Occipital lobe (tissue), 2 donors: ENCODE data around the gene PRSS48. TPM values are rescaled to one million over a fixed set of nuclear protein-coding genes. Genes with fewer than 3 reads are reported as not detected.
"Not testable (repeated sequence)": the region's sequence is repeated elsewhere in the genome, so short reads cannot be mapped to it uniquely, and the experiment has no call there.

ENCODE experiments used
- DNase-seq: peaks from one replicate; lab custom pipeline; 2025; lab: John Stamatoyannopoulos, UW
- total RNA-seq: library from RNA; depleted of rRNA; stranded (reverse); fragments of >200 nt; gene quantifications from one replicate; pipeline ENCODE4 v1.2.3, GENCODE V29; 2014

PRSS48 gene, protein sequence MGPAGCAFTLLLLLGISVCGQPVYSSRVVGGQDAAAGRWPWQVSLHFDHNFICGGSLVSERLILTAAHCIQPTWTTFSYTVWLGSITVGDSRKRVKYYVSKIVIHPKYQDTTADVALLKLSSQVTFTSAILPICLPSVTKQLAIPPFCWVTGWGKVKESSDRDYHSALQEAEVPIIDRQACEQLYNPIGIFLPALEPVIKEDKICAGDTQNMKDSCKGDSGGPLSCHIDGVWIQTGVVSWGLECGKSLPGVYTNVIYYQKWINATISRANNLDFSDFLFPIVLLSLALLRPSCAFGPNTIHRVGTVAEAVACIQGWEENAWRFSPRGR
- not detected for total RNA-seq

DNA sequence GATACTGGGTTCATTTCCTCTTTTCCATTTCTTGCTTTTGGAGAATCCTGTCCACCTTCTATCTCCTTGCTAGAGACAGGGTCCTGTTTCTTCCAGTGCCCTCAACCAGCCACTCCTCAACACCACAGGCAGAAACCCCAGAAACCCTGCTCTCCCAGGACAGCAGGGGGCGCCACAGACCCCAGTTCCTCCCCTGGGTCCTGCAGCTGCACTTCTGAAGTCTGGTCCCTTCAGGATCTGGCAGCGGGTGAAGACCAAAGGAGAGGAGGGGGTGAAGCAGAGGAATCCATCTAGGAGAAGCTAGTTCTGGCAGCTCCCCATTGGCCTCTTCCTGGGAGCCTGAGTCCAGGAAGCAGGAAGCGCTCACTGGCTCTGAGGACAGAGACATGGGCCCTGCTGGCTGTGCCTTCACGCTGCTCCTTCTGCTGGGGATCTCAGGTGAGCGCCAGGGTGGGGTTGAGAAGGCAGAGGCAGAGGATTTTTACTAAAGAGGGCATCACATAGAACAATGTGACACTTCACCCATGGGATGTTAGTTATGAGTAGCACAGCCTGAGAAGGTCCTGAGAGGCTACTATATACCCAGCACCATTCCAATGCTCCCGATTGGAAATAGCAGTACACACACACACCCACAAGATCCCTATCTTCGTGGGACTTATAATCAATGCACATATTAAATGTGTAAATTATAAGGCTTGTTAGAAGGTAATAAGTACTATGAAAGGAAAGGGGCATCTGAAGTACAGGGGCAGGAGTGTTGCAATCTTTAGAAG is at the start of gene PRSS48:
Gene PRSS48 (plus strand): TSS at position 375 of the 776 bp plus-strand sequence. CDS start 12 bp downstream, at position 387.
- peak; percentile 31 for DNase-seq

DNA sequence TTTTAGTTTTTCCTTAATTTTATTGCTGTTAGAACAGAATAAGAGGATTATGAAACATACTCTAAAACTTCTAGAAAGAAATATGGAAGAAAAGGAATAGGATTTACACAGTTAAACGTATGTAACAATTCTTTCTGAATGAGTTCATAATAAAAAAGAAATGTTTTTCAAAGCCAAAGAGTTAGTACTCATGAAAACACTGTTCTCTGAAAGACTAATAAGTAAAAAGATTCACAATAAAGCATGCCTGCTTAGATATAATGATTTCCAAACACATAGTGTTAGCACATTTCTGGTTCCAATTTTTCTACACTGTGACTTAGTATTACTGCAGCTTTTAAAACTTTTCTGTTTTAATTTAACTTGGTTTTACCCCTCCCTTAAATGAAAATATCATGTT is 49.8 kb upstream of the PRSS48 start:
- DNase-seq, result no peak

GRCh38 chr4:151227731-151228130 is 49.2 kb upstream of the PRSS48 start:
- no peak for DNase-seq

GRCh38 chr4:151228189-151229119 is 48.5 kb upstream of the PRSS48 start:
- DNase-seq, result no peak

DNA sequence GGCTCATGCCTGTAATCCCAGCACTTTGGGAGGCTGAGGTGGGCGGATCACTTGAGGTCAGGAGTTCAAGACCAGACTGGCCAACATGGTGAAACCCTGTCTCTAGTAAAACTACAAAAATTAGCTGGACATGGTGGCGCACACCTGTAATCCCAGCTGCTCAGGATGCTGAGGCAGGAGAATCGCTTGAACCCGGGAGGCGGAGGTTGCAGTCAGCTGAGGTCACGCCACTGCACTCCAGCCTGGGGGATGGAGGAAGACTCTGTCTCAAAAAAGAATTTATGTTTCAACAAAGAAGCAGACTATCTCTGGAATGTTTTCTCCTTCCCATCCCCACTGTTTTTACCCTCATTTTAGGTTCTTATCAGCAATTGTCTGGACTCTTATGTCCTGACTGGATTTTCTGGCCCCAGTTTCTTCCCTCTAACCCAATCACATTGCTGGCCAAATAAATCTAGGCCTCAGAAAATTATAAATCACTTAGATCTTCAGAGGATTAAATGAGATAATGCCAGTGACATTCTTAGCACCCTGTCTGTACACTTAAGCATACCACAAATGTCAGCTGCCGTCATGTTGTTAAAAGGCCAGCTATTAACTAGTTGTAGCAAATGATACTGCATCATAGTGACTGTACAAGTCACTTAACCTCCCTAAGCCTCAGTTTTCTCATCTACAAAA is 44.9 kb upstream of the PRSS48 start:
- no peak for DNase-seq

DNA sequence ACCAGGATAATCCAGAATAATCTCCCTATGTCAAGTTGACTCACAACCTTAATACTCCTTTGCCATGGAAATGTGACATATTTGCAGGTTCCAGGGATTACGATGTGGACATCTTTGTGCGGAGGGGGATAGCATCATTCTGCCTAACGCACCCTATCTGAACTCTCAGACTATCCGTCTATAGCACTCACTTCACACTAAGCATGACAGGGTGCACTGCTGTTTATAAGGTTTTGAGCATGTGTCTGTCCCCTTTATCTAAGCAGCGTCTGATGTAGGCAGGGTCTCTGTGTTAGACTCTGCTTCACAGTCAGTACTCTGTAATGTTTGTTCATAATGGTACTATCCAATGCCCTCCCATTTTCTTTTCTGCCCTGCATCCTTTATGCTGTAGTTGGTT is 43.4 kb upstream of the PRSS48 start:
- no peak for DNase-seq

DNA sequence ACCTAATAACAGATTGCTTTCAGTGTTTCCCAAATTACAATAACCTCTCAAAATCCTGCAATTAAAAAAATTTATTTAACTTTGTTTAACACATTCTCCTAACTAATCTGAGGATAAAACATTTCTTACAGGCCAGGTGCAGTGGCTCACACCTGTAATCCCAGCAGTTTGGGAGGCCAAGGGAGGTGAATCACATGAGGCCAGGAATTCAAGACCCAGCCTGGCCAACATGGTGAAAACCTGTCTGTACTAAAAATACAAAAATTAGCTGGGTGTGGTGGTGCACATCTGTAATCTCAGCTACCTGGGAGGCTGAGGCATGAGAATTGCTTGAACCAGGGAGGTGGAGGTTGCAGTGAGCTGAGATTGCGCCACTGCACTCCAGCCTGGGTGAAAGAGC is 41.6 kb upstream of the PRSS48 start:
- DNase-seq, result not testable (repeated sequence)

DNA sequence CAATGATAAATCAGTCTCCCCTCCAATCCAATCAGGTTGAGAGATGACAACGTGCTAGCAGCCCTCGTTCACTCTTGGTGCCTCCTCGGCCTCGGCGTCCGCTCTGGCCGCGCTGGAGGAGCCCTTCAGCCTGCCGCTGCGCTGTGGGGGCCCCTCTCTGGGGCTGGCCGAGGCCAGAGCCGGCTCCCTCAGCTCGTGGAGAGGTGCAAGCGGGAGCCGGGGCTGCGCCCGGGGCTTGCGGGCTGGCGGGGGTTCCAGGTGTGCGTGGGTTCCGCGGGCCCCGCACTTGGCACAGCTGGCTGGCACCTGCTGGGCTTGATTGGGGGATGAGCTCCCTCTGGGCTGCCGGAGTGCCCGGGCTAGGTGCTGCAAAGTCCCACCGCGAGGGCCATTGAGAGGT is 40.9 kb upstream of the PRSS48 start:
- DNase-seq, result no peak

- DNase-seq, result no peak
Observed at GRCh38 chr4:151238477-151238876, 38.5 kb upstream of the PRSS48 start.

- DNase-seq, result no peak
Observed at GRCh38 chr4:151239608-151240007, 37.4 kb upstream of the PRSS48 start.

DNA sequence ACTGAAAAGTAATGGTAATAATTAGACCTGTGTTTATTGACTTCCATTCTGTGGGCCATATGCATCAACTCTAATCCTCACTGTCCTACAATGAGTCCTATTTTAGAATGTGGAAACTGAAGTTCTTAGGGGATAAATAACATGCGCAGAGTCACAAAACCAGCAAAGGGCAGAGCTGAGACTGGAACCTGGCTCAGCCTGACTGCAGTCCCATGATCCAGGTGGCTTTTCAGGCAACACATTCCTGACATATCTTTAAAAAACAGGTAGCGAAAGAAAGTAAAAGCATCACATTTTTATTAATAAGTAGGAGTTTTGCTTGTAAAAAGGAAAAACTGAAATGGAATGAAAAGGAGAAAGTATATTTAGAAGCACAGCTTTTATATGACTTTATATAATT is 34.7 kb upstream of the PRSS48 start:
- no peak for DNase-seq

DNA sequence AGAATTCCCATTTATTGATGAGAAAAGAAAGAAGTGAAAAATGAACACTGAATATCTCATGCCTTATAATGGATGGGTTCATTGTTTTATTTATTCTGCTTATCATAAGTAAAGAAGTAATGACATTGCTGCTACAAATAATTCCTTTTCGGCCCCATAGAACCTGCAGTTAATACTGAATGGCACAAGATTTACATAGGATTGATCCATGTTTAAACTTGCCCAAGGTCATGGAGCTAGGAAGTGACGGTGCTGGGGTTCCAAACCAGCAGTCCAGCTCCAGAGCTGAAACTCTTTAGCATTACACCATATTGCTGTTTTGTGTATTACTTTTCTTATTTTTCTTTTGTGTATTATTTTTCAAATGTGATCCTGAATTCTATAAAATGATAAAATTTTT is 30.2 kb upstream of the PRSS48 start:
- no peak for DNase-seq

DNA sequence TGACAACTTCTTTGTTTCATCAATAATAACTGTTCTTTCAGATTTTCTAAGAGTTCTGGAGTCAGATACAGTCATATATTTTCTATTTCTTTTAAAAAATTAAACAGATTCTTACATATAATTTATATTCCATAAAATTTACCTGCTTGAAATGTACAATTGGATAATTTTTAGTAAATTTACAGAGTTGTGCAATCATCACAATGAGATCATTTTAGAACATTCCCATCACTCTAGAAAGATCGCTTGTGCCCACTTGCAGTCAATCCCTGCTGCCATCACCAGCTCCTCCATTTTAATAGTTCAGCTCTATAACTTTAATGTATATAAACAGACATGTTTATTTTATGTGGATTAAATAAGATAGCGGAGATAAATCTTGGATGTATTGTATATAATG is 29.6 kb upstream of the PRSS48 start:
- no peak for DNase-seq

GRCh38 chr4:151248519-151248918 is 28.4 kb upstream of the PRSS48 start:
- DNase-seq, result no peak

DNA sequence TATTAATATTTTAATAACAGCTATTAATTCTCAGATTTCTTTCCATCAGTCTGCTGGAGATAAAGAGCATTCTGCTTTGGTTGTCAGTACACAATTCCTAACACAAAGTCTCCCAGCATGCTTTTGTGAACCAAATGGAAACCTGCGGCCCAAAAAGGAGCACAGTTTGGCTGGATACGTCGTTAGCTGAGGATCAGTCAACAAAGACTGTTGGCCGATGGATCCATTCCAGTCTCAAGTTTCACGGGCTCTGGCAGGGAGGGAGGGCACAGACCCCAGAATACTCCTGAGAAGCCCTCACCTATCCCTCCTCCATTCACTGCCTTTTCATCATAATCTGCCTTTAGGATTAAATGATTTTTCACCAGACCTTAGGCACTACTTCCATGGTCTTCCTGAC is 26.3 kb upstream of the PRSS48 start:
- no peak for DNase-seq

GRCh38 chr4:151251603-151252304 is 25.2 kb upstream of the PRSS48 start:
- DNase-seq, result no peak

DNA sequence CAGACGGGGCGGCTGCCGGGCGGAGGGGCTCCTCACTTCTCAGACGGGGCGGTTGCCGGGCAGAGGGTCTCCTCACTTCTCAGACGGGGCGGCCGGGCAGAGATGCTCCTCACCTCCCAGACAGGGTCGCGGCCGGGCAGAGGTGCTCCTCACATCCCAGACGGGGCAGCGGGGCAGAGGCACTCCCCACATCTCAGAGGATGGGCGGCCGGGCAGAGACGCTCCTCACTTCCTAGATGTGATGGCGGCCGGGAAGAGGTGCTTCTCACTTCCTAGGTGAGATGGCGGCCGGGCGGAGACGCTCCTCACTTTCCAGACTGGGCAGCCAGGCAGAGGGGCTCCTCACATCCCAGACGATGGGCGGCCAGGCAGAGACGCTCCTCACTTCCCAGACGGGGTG is 21.7 kb upstream of the PRSS48 start:
- DNase-seq, result not testable (repeated sequence)

DNA sequence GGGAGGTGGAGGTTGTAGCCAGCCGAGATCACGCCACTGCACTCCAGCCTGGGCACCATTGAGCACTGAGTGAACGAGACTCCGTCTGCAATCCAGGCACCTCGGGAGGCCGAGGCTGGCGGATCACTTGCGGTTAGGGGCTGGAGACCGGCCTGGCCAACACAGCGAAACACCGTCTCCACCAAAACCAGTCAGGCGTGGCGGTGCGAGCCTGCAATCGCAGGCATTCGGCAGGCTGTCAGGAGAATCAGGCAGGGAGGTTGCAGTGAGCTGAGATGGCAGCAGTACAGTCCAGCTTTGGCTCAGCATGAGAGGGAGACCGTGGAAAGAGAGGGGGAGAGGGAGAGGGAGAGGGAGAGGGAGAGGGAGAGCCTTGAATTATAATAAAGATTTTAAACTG is 21.3 kb upstream of the PRSS48 start:
- DNase-seq, result not testable (repeated sequence)

- DNase-seq, result no peak
Observed at GRCh38 chr4:151256134-151256533, 20.8 kb upstream of the PRSS48 start.

GRCh38 chr4:151257704-151258103 is 19.3 kb upstream of the PRSS48 start:
- no peak for DNase-seq

GRCh38 chr4:151259752-151260151 is 17.2 kb upstream of the PRSS48 start:
- no peak for DNase-seq
